ENCODE measurements around the gene WDFY3.

GRCh38 chr4:84897516-84897915, 69.0 kb downstream of the WDFY3 start:
- TF ChIP-seq SP4 (CRISPR knock-in tag; IDR thresholded peaks at IDR 0.05) (no peak), CEBPB (IDR thresholded peaks at IDR 0.05; ENCODE audit: borderline replicate concordance, low read depth, low read length) (no peak), MTF1 (CRISPR knock-in tag; IDR thresholded peaks at IDR 0.05) (no peak), ZFP36 (IDR thresholded peaks at IDR 0.05; ENCODE audit: borderline replicate concordance, low read depth, low read length, partially characterized antibody) (no peak)
